Thyroid gland (tissue), 4 donors: ENCODE data around the gene ACSS1. TPM values are rescaled to one million over a fixed set of nuclear protein-coding genes. Genes with fewer than 3 reads are reported as not detected.

Experiments
- DNase-seq, 2 donors: peaks; one replicate each; pipeline ENCODE4 v3.0.0-alpha.2; 2019
- H3K27ac ChIP-seq, 3 donors: fragments of 200-600 bp; sonication (generic); 1 replicate in 2 of 3; 2 replicates in 1 of 3; pipeline ENCODE4 v1.5.1; 2016 to 2019; ENCODE audit warnings: mild to moderate bottlenecking in 1 of 3, moderate library complexity in 1 of 3
- H3K27me3 ChIP-seq: fragments of 200-600 bp; sonication (generic); one replicate; pipeline ENCODE4 v1.5.1; 2019
- H3K36me3 ChIP-seq, 2 donors: fragments of 200-600 bp; sonication (generic); one replicate each; pipeline ENCODE4 v1.5.1; 2016 to 2019
- H3K4me1 ChIP-seq, 2 donors: fragments of 200-600 bp; sonication (generic); one replicate each; pipeline ENCODE4 v1.5.1; 2017 to 2019
- H3K4me3 ChIP-seq, 3 donors: fragments of 200-600 bp; sonication (generic); replicated peaks in 1 of 3; 1 replicate in 2 of 3; 2 replicates in 1 of 3; pipeline ENCODE4 v1.5.1; 2016; ENCODE audit warnings: mild to moderate bottlenecking in 1 of 3
- H3K9me3 ChIP-seq: fragments of 200-600 bp; sonication (generic); one replicate; pipeline ENCODE4 v1.5.1; 2017
- CTCF ChIP-seq, 6 experiments: fragments of 200-600 bp in 3 of 6; fragments of 450-650 bp in 3 of 6; sonication (generic) in 3 of 6; IDR thresholded peaks; one replicate each; pipeline ENCODE4 v1.5.1; 2016 to 2019; ENCODE audit warnings: antibody characterized with exemption in 6 of 6, mild to moderate bottlenecking in 2 of 6, inconsistent platforms in 1 of 6, moderate library complexity in 1 of 6
- POLR2A ChIP-seq, 2 donors: fragments of 450-650 bp; IDR thresholded peaks; one replicate each; pipeline ENCODE4 v1.6.1; 2017; ENCODE audit warnings: antibody characterized with exemption in 2 of 2, mild to moderate bottlenecking in 2 of 2, moderate library complexity in 1 of 2
- WGBS, 2 donors: methylation state at CpG; one replicate each; pipeline ENCODE4 v1.1.5; 2017; 5-methylcytosine and 5-hydroxymethylcytosine counted together
- intact Hi-C: fragments of 100-400 bp; cut with DNase I; formaldehyde crosslinking; loops from one replicate; pipeline ENCODE4 v1.15.1; 2023
- total RNA-seq, 4 donors: library from RNA; depleted of rRNA; stranded (reverse); fragments of >200 nt; gene quantifications; one replicate each; pipeline ENCODE4 v1.2.3, GENCODE V29; 2016

ACSS1 gene
- total RNA-seq, 4 donors from 2014 or later, result 45.8 to 57.4 (median 52.1) TPM

DNA sequence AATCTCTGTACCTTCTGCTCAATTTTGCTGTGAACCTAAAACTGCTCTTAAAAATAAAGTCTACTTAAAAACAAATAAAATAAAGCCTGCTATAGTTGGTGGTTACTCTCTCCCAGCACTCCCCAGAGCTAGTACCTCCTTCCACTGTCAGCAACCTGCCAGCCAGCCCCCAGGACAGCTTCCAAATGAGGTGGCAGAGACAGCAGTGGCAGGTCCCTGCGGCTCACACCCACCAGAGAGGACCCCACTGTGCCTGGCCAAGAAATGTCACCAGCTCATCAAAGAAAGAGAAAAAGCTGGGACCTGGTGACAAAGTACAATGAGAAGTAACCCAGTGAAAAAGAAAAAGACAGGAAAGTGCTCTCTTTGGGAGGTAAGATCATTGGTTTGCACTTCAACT lies 80.6 kb downstream of the ACSS1 start:
- 95 to 100% methylated on average over 1 of the region's 1 CpG for WGBS, 2 donors
- no peaks in the 10 kb centered on the region for H3K9me3 ChIP-seq
- no peak for DNase-seq
- intact Hi-C loops, result no loop called here
- H3K27ac ChIP-seq, result peak overlapping the region in 2 of 3 donors; percentile 26 to 37
- H3K36me3 ChIP-seq, result peaks cover 23 to 27% of the 10 kb centered on the region in 2 donors
- H3K4me1 ChIP-seq, result peaks cover 0 to 21% of the 10 kb centered on the region in 2 donors
- TF ChIP-seq POLR2A (IDR thresholded peaks at IDR 0.05), result no peak
- no peak for TF ChIP-seq CTCF (IDR thresholded peaks at IDR 0.05)
- no peaks in the 10 kb centered on the region for H3K27me3 ChIP-seq
- no peak overlapping the region for H3K4me3 ChIP-seq

GRCh38 chr20:24972341-24972740 lies 85.6 kb downstream of the ACSS1 start:
- intact Hi-C loops, result no loop called here
- no peaks in the 10 kb centered on the region for H3K27me3 ChIP-seq
- peaks cover 0 to under 1% of the 10 kb centered on the region in 2 donors for H3K4me1 ChIP-seq
- H3K9me3 ChIP-seq, result no peaks in the 10 kb centered on the region
- WGBS, 2 donors, result 82 to 95% methylated on average over 2 of the region's 2 CpGs
- DNase-seq, result no peak
- H3K36me3 ChIP-seq, result peaks cover 64 to 65% of the 10 kb centered on the region in 2 donors
- TF ChIP-seq CTCF (IDR thresholded peaks at IDR 0.05) (no peak), POLR2A (IDR thresholded peaks at IDR 0.05) (no peak)
- H3K4me3 ChIP-seq, result no peak overlapping the region
- H3K27ac ChIP-seq, result no peak overlapping the region

DNA sequence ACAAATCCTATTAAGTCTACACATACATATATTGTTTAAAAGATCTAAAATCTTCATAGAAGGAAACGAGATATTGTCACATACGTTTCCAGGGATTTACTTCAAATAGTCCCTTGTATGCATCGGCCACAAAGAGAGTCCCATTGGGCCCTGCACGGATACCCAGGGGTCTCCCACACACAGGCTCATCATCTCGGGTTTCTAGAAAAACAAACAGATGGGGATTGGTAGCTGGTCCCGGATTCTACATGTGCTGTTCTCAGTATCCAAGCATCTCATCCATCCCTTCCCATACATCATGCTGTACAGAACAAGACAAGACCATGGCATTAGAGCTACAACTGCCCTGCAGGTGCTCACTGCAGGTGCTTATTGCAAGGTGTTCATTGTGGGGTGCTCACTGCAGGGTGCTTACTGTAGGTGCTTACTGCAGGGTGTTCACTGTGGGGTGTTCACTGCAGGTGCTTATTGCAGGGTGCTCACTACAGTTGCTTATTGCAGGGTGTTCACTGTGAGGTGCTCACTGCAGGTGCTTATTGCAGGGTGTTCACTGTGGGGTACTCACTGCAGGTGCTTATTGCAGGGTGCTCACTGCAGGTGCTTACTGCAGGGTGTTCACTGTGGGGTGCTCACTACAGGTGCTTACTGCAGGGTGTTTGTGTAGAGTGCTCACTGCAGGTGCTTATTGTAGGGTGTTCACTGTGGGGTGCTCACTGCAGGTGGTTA lies 86.4 kb downstream of the ACSS1 start:
- peaks cover 59 to 65% of the 10 kb centered on the region in 2 donors for H3K36me3 ChIP-seq
- H3K4me3 ChIP-seq, result no peak overlapping the region
- no peaks in the 10 kb centered on the region for H3K27me3 ChIP-seq
- no peaks in the 10 kb centered on the region for H3K4me1 ChIP-seq
- H3K9me3 ChIP-seq, result no peaks in the 10 kb centered on the region
- no peak for DNase-seq
- H3K27ac ChIP-seq, result no peak overlapping the region
- TF ChIP-seq POLR2A (IDR thresholded peaks at IDR 0.05), result no peak
- no peak for TF ChIP-seq CTCF (IDR thresholded peaks at IDR 0.05)
- WGBS, 2 donors, result 85 to 89% methylated on average over 6 of the region's 6 CpGs
- intact Hi-C loops, result no loop called here

- no peaks in the 10 kb centered on the region for H3K27me3 ChIP-seq
- peaks cover 65 to 73% of the 10 kb centered on the region in 2 donors for H3K36me3 ChIP-seq
- no peaks in the 10 kb centered on the region for H3K4me1 ChIP-seq
- intact Hi-C loops, result no loop called here
- DNase-seq, result no peak
- no peak overlapping the region for H3K4me3 ChIP-seq
- TF ChIP-seq POLR2A (IDR thresholded peaks at IDR 0.05) (no peak), CTCF (IDR thresholded peaks at IDR 0.05) (no peak)
- 90 to 92% methylated on average over 8 of the region's 8 CpGs for WGBS, 2 donors
- no peaks in the 10 kb centered on the region for H3K9me3 ChIP-seq
- H3K27ac ChIP-seq, result no peak overlapping the region
Observed at GRCh38 chr20:24970754-24971153, 87.2 kb downstream of the ACSS1 start.

DNA sequence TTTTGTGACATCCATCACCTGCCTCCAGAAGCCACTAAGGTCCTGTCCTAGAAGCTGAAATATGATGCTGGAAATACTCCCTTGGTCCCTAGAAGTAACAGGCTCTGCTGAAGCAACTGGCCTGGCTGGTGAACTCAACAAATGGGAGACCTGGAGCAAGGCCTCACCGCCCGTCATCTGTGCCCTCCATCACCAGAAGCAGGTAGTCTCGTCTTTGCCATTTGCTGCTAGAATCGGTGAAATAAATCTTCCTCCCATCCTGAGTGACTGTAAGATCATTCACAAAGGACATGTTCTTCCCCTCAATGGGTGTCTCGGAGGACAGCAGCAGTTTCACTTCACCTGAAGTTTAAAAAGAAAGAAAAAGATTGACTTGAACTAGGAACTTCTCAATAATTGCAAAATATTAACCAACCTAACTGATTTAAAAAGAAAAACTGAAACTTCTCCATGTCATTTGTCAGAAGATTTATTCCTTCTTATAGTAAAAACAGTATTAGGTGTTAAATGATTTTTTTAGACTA lies 87.8 kb downstream of the ACSS1 start:
- Histone ChIP-seq H3K36me3 (peaks cover 69 to 76% of the 10 kb centered on the region in 2 donors), H3K27me3 (no peaks in the 10 kb centered on the region), H3K4me3 (no peak overlapping the region), H3K9me3 (no peaks in the 10 kb centered on the region), H3K27ac (no peak overlapping the region), H3K4me1 (no peaks in the 10 kb centered on the region)
- DNase-seq, result no peak
- 95 to 96% methylated on average over 5 of the region's 5 CpGs for WGBS, 2 donors
- intact Hi-C loops, result no loop called here
- TF ChIP-seq POLR2A (IDR thresholded peaks at IDR 0.05) (no peak), CTCF (IDR thresholded peaks at IDR 0.05) (no peak)
